ENCODE measurements around the gene ITGA5.

The ITGA5 gene

DNA sequence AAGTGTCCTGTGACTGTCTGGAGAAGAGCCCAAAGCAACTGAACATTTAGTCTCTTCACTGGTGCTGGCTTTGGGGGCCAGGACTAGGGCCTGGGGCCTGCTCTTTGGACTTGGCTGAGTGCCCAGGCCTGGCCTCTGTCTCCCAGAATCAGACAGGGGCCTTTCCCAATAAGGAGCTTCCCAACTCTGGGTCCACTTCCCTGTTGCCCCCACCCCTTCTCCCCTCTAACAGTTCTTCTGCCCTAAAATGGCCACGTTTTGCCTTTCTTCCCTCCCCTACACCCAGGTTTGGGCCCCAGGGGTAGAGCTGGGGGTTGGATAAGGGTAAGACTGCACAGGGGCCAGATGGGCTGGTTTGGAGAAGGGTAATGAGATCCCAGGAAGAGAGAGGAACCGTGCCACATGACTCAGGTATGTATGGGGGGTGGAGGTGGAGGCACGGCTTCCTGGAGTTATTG lies 10.0 kb upstream of the ITGA5 start:
- H3K4me3 ChIP-seq (ENCODE audit: low read depth in 1 of 2, low read length in 2 of 2), result no peak overlapping the region
- H3K36me3 ChIP-seq (ENCODE audit: insufficient read depth, low read length), result no peaks in the 10 kb centered on the region
- H3K4me1 ChIP-seq (ENCODE audit: insufficient read depth, low read length), result peaks cover 77% of the 10 kb centered on the region
- H3K9ac ChIP-seq (ENCODE audit: low read length), result no peak overlapping the region
- peak overlapping the region; percentile 93 for H3K27ac ChIP-seq (ENCODE audit: low read depth, low read length)
- H3K27me3 ChIP-seq (ENCODE audit: control insufficient read depth in 1 of 2, insufficient read depth in 2 of 2, low read length in 2 of 2), result no peaks in the 10 kb centered on the region
- H3K9me3 ChIP-seq (ENCODE audit: low read length), result no peaks in the 10 kb centered on the region

DNA sequence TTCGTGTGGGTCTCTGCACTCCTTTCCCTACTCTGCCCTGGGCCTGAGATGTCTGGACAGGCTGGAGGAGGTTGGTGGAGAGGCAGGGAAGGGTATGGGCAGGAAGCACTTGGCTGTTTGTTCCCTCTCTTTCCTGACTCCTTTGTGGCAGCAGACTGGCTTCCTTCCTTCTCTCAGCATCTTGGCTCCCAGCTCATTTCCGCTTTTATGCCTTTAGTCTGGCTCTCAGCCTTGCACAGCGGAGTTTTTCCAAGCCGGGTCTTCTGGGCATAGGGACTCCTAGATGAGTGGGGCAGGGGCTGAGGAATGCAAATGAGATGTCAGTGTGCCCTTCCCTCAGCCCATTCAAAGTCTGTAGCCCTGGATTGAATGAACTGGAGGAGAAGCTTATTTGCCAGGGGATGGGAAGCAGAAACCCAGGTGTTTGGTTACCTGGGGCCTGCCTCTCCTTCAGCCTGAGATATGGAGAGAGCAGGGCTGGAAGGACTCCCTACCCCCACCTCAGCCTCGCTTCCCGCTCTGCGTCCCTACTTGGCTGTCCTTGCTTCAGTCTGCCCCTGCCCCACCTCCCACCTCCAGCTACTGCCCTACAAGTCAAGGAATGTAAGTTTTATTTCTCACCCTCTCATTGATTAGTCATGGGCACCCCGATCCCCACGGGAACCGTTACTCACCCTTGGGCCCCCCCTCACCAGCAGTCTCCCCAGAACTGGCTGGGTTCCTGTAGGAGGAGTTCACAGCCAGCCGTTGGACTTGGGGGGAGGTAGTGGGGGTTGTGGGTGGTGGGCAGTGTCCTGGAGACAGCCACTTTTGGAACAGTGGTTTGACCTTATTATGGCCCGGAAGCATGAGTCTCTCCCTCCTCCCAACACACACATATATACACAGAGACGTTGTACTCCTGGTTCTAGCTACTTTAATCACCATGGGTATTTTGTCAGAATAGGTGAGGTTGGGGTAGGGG lies 9.3 kb upstream of the ITGA5 start:
- H3K4me1 ChIP-seq (ENCODE audit: insufficient read depth, low read length), result peaks cover 76% of the 10 kb centered on the region
- no peak overlapping the region for H3K4me3 ChIP-seq (ENCODE audit: low read depth in 1 of 2, low read length in 2 of 2)
- H3K9me3 ChIP-seq (ENCODE audit: low read length), result no peaks in the 10 kb centered on the region
- H3K27me3 ChIP-seq (ENCODE audit: control insufficient read depth in 1 of 2, insufficient read depth in 2 of 2, low read length in 2 of 2), result no peaks in the 10 kb centered on the region
- peak overlapping the region; percentile 93 for H3K27ac ChIP-seq (ENCODE audit: low read depth, low read length)
- no peaks in the 10 kb centered on the region for H3K36me3 ChIP-seq (ENCODE audit: insufficient read depth, low read length)
- peak overlapping the region; percentile 16 for H3K9ac ChIP-seq (ENCODE audit: low read length)

DNA sequence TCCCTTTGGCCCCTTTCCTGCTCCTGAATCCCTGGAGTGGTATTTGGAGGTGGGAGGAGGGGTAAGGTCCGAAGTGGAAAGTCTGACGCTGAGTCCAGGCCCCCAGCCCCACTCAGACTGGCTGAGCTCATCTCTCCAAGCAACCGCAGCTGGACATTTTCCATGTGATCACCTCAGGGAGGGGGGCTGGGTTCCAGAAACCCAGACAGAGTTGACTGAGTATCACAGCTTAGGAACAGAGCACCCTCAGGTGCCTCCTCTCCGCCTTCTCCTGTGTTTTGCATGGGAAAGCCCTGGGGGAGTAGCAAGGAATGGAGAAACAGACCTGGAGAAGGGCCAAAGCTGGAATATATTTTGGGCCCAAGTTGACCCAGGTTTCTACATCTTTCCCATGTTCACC lies 8.0 kb upstream of the ITGA5 start:
- peaks cover 73% of the 10 kb centered on the region for H3K4me1 ChIP-seq (ENCODE audit: insufficient read depth, low read length)
- no peak overlapping the region for H3K4me3 ChIP-seq (ENCODE audit: low read depth in 1 of 2, low read length in 2 of 2)
- H3K27ac ChIP-seq (ENCODE audit: low read depth, low read length), result peak overlapping the region; percentile 93
- no peak overlapping the region for H3K9ac ChIP-seq (ENCODE audit: low read length)
- H3K36me3 ChIP-seq (ENCODE audit: insufficient read depth, low read length), result no peaks in the 10 kb centered on the region
- no peaks in the 10 kb centered on the region for H3K27me3 ChIP-seq (ENCODE audit: control insufficient read depth in 1 of 2, insufficient read depth in 2 of 2, low read length in 2 of 2)
- no peaks in the 10 kb centered on the region for H3K9me3 ChIP-seq (ENCODE audit: low read length)

DNA sequence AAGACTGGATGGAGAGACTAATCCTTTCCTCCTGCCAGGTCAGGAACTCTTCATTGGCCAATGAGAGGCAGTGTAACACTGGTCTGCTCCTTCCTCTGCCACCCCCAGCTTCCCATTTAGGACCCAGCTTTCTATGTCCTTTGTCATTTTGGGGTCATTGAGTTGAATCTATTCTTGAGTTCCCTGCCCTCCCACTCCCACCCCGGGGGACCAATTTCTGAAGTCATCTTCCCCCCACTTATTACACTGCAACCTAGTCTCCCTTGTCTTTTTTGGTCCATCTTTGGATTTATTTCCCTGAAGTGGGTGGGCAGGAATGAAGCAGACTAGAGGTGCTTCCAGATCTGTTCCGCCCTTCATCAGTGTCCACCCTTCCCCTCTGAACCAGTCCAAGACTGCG lies 7.6 kb upstream of the ITGA5 start:
- H3K27me3 ChIP-seq (ENCODE audit: control insufficient read depth in 1 of 2, insufficient read depth in 2 of 2, low read length in 2 of 2), result no peaks in the 10 kb centered on the region
- no peak overlapping the region for H3K4me3 ChIP-seq (ENCODE audit: low read depth in 1 of 2, low read length in 2 of 2)
- H3K27ac ChIP-seq (ENCODE audit: low read depth, low read length), result peak overlapping the region; percentile 93
- no peak overlapping the region for H3K9ac ChIP-seq (ENCODE audit: low read length)
- H3K36me3 ChIP-seq (ENCODE audit: insufficient read depth, low read length), result no peaks in the 10 kb centered on the region
- peaks cover 73% of the 10 kb centered on the region for H3K4me1 ChIP-seq (ENCODE audit: insufficient read depth, low read length)
- H3K9me3 ChIP-seq (ENCODE audit: low read length), result no peaks in the 10 kb centered on the region

DNA sequence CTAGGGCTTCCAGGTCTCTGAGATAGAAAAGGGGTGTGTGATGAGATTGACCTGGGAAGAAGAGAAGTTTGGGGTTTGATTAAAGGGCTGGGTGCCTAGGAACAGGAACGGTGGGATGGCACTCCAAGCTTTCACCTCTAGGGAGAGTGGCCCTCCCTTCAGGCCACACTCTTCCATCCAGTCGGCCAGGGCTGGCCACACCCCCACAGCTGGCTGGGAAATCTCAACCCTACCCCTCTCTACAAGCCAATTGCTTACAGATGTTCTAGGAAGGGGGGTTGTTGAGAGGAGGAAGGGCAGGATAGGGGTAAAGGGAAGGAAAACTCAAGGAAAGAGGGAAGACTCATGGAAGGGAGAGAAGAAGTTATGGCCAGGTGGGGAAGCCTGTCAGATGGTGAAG lies 6.6 kb upstream of the ITGA5 start:
- peaks cover 76% of the 10 kb centered on the region for H3K4me1 ChIP-seq (ENCODE audit: insufficient read depth, low read length)
- no peak overlapping the region for H3K4me3 ChIP-seq (ENCODE audit: low read depth in 1 of 2, low read length in 2 of 2)
- H3K9ac ChIP-seq (ENCODE audit: low read length), result no peak overlapping the region
- no peaks in the 10 kb centered on the region for H3K27me3 ChIP-seq (ENCODE audit: control insufficient read depth in 1 of 2, insufficient read depth in 2 of 2, low read length in 2 of 2)
- no peaks in the 10 kb centered on the region for H3K9me3 ChIP-seq (ENCODE audit: low read length)
- H3K36me3 ChIP-seq (ENCODE audit: insufficient read depth, low read length), result no peaks in the 10 kb centered on the region
- peak overlapping the region; percentile 48 for H3K27ac ChIP-seq (ENCODE audit: low read depth, low read length)

DNA sequence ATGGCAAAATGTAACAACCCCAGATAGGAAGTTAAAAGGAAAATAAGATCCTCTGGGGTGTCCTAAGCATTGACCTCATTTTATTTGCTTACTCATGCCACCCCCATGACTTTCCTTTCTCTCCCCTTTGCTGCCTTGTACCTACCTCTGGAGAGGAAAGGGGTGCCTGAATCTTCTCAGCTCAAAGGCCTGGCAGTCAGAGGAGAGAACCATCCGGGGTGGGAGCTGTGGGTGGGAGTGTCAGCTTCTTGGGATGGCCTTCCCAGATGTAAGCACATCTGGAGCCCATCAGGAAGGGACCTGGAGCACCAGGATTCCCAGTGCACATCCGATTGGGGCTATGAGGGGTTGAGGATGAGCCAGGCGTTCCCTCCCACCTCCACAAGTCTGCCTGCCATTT lies 5.2 kb upstream of the ITGA5 start:
- H3K27ac ChIP-seq (ENCODE audit: low read depth, low read length), result no peak overlapping the region
- peaks cover 85% of the 10 kb centered on the region for H3K4me1 ChIP-seq (ENCODE audit: insufficient read depth, low read length)
- H3K9ac ChIP-seq (ENCODE audit: low read length), result no peak overlapping the region
- no peaks in the 10 kb centered on the region for H3K9me3 ChIP-seq (ENCODE audit: low read length)
- no peaks in the 10 kb centered on the region for H3K27me3 ChIP-seq (ENCODE audit: control insufficient read depth in 1 of 2, insufficient read depth in 2 of 2, low read length in 2 of 2)
- no peaks in the 10 kb centered on the region for H3K36me3 ChIP-seq (ENCODE audit: insufficient read depth, low read length)
- H3K4me3 ChIP-seq (ENCODE audit: low read depth in 1 of 2, low read length in 2 of 2), result peak overlapping the region in 1 of 2 donors; percentile 16

DNA sequence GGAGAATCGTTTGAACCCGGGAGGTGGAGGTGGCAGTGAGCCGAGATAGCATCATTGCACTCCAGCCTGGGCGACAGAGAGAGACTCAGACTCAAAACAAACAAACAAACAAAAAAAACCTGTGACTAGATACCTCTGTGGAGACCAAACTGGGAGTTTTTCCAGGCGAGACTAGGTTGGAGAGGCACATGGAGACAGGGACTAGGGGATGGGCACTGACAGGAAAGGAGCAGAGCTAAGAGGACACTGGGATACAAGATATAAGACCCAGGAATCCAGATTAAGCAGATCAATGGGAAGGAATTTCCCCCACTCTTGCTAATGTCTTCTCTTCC lies 4.7 kb upstream of the ITGA5 start:
- Histone ChIP-seq H3K9ac (ENCODE audit: low read length) (no peak overlapping the region), H3K9me3 (ENCODE audit: low read length) (no peaks in the 10 kb centered on the region), H3K4me3 (ENCODE audit: low read depth in 1 of 2, low read length in 2 of 2) (no peak overlapping the region), H3K36me3 (ENCODE audit: insufficient read depth, low read length) (no peaks in the 10 kb centered on the region), H3K27me3 (ENCODE audit: control insufficient read depth in 1 of 2, insufficient read depth in 2 of 2, low read length in 2 of 2) (no peaks in the 10 kb centered on the region), H3K4me1 (ENCODE audit: insufficient read depth, low read length) (peaks cover 80% of the 10 kb centered on the region), H3K27ac (ENCODE audit: low read depth, low read length) (no peak overlapping the region)

DNA sequence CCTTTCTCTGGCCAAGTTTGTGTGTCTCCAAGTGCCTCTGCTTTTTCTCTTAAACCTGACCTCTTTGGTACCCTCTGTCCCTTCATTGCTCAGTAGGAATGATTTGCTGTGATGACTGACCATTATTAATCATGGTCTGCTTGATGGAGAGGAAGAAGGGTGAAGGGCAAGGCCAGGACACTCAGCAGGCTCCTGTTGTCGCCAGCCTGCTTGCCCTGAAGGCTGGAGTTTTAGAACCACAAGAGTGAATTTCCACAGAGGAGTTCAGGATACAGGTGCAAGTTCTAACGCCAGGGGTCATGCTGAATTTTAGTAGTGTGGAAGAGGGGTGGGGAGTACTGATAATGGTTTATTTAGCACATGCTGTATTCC lies 2.8 kb upstream of the ITGA5 start:
- Histone ChIP-seq H3K9ac (ENCODE audit: low read length) (no peak overlapping the region), H3K9me3 (ENCODE audit: low read length) (no peaks in the 10 kb centered on the region), H3K36me3 (ENCODE audit: insufficient read depth, low read length) (no peaks in the 10 kb centered on the region), H3K27ac (ENCODE audit: low read depth, low read length) (peak overlapping the region; percentile 86), H3K27me3 (ENCODE audit: control insufficient read depth in 1 of 2, insufficient read depth in 2 of 2, low read length in 2 of 2) (no peaks in the 10 kb centered on the region), H3K4me1 (ENCODE audit: insufficient read depth, low read length) (peaks cover 65% of the 10 kb centered on the region), H3K4me3 (ENCODE audit: low read depth in 1 of 2, low read length in 2 of 2) (peak overlapping the region in 1 of 2 donors; percentile 28)

DNA sequence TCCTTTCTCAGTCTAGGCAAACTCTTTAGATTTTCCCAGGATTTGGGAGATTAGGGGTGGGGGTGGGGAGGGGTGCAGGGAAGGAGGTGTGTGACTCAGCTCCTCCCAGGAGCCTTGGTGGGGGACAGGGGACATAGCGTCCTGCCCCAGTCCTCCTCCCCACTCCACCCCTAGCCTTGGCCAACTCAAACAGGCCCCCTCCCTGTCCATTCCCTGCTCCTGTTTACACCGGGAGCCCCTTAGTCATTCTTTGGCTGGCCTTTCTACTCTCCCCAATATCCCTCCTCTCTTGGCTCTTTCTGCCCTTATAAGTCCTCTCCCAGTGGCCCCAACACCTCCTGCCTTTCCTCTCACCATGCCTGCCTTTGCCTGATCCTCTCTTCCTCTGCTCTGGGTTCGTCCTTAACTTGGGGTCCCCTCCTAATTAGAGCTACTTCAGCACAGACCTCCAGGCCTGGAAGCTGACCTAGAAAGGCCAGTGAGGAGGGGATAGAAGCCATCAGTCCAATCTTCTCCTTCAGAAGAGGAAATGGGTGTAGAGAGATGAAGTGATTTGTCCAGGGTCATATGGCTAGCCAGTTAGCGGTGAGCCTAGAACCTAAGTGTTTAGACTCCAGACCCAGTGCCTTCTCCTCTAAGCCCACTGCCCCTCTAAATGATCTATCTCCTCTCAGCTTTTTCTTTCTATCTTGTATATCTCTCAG lies 2.3 kb upstream of the ITGA5 start:
- peak overlapping the region in 1 of 2 donors; percentile 28 for H3K4me3 ChIP-seq (ENCODE audit: low read depth in 1 of 2, low read length in 2 of 2)
- H3K27ac ChIP-seq (ENCODE audit: low read depth, low read length), result peak overlapping the region; percentile 99
- no peaks in the 10 kb centered on the region for H3K27me3 ChIP-seq (ENCODE audit: control insufficient read depth in 1 of 2, insufficient read depth in 2 of 2, low read length in 2 of 2)
- peak overlapping the region; percentile 2 for H3K9ac ChIP-seq (ENCODE audit: low read length)
- no peaks in the 10 kb centered on the region for H3K36me3 ChIP-seq (ENCODE audit: insufficient read depth, low read length)
- peaks cover 67% of the 10 kb centered on the region for H3K4me1 ChIP-seq (ENCODE audit: insufficient read depth, low read length)
- H3K9me3 ChIP-seq (ENCODE audit: low read length), result no peaks in the 10 kb centered on the region

DNA sequence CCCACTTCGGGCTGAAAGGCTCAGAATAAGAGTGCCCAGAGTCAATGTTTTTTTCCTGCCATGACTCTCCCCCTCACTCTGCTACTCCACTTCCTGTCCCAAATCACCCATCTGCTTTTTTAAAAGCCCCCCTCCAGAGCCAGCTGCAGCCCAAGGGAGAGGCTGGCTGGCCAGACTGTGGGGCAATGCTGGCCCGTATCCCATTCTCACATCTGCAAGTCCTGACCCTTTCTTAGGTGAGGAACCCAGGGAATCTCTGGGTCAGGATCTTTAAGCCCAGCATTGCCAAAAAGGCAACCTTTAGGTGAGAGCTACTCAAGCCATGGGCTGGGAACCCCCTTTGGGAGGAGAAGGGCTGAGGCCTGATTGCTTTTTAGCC lies 1.7 kb upstream of the ITGA5 start:
- peak overlapping the region; percentile 99 for H3K9ac ChIP-seq (ENCODE audit: low read length)
- H3K4me1 ChIP-seq (ENCODE audit: insufficient read depth, low read length), result peaks cover 67% of the 10 kb centered on the region
- peak overlapping the region; percentile 99 for H3K27ac ChIP-seq (ENCODE audit: low read depth, low read length)
- H3K36me3 ChIP-seq (ENCODE audit: insufficient read depth, low read length), result no peaks in the 10 kb centered on the region
- peak overlapping the region in 1 of 2 donors; percentile 99 for H3K4me3 ChIP-seq (ENCODE audit: low read depth in 1 of 2, low read length in 2 of 2)
- no peaks in the 10 kb centered on the region for H3K9me3 ChIP-seq (ENCODE audit: low read length)
- H3K27me3 ChIP-seq (ENCODE audit: control insufficient read depth in 1 of 2, insufficient read depth in 2 of 2, low read length in 2 of 2), result no peaks in the 10 kb centered on the region

DNA sequence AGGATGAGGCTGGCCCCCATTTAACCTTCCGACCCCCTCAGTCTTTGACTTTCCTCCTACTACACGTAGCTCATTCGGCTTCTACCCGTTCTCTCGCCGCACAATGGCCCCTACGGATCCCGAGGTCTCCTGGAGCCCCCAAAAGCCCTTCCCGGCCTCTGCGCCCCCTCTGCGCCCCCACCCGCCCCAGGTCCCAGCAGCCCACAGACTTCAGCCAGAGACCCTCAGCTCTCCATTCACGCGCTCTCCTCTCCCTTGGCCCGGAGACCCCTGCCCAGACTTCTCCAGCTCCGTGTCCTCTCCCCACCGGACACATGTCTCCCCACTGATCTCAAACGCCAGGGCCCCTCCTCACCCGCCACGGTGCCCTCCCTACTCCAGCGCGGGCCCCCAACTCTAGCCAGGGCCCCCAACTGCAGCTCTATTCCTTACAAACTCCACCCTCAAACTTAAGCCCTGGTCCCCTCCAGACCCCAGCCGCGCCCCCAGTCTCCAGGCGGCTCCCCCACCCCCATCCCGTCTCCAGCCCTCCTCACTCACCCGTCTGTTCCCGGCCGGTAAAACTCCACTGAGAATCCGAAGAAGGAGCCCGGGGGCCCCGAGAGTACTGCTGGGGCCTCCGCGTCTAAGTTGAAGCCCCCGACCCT lies 502 bp downstream of the ITGA5 start:
- Histone ChIP-seq H3K36me3 (ENCODE audit: insufficient read depth, low read length) (peaks cover 9% of the 10 kb centered on the region), H3K27ac (ENCODE audit: low read depth, low read length) (peak overlapping the region; percentile 99), H3K27me3 (ENCODE audit: control insufficient read depth in 1 of 2, insufficient read depth in 2 of 2, low read length in 2 of 2) (no peaks in the 10 kb centered on the region), H3K9ac (ENCODE audit: low read length) (peak overlapping the region; percentile 99), H3K9me3 (ENCODE audit: low read length) (no peaks in the 10 kb centered on the region), H3K4me1 (ENCODE audit: insufficient read depth, low read length) (peaks cover 67% of the 10 kb centered on the region), H3K4me3 (ENCODE audit: low read depth in 1 of 2, low read length in 2 of 2) (peak overlapping the region; percentile 58 to 99)

Measured in muscle layer of colon (tissue), 2 donors.